Adrenal gland (tissue), 5 donors: ENCODE data around the gene FTH1.

Source experiments
- POLR2A ChIP-seq, 2 donors: fragments of 450-650 bp; IDR thresholded peaks; one replicate each; pipeline ENCODE4 v1.6.1; 2017; ENCODE audit warnings: antibody characterized with exemption in 2 of 2, mild to moderate bottlenecking in 2 of 2, moderate library complexity in 1 of 2
- TF ChIP-seq, protein P1 (sequence below), 6 experiments: fragments of 450-650 bp in 4 of 6; fragments of 200-600 bp in 2 of 6; sonication (generic) in 1 of 6; IDR thresholded peaks; 1 replicate in 5 of 6; 2 replicates in 1 of 6; pipeline versions ENCODE4 v1.5.1 to v1.8.0; 2016 to 2021; ENCODE audit warnings: antibody characterized with exemption in 6 of 6, mild to moderate bottlenecking in 2 of 6, moderate library complexity in 1 of 6
- donor health status: DM: no; HTN: no; CAD: no.

- TF ChIP-seq, protein P1, sequence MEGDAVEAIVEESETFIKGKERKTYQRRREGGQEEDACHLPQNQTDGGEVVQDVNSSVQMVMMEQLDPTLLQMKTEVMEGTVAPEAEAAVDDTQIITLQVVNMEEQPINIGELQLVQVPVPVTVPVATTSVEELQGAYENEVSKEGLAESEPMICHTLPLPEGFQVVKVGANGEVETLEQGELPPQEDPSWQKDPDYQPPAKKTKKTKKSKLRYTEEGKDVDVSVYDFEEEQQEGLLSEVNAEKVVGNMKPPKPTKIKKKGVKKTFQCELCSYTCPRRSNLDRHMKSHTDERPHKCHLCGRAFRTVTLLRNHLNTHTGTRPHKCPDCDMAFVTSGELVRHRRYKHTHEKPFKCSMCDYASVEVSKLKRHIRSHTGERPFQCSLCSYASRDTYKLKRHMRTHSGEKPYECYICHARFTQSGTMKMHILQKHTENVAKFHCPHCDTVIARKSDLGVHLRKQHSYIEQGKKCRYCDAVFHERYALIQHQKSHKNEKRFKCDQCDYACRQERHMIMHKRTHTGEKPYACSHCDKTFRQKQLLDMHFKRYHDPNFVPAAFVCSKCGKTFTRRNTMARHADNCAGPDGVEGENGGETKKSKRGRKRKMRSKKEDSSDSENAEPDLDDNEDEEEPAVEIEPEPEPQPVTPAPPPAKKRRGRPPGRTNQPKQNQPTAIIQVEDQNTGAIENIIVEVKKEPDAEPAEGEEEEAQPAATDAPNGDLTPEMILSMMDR (IDR thresholded peaks at IDR 0.05) = no peak
- no peak for TF ChIP-seq POLR2A (IDR thresholded peaks at IDR 0.05)
These were observed 8.3 kb downstream of the FTH1 start for GRCh38 chr11:61959114-61959513.
